Right lobe of liver (tissue), 6 donors: ENCODE data around the gene PPP1CB. TPM values are rescaled to one million over a fixed set of nuclear protein-coding genes. Genes with fewer than 3 reads are reported as not detected.

Experiments used
- ATAC-seq, 4 donors: fragments of 200-7000 bp; cut with Tn5 transposase; one replicate each; pipeline ENCODE4 v1.9.1; 2020; ENCODE audit warnings: mild to moderate bottlenecking in 4 of 4, moderate library complexity in 4 of 4
- DNase-seq, 3 donors: peaks; one replicate each; pipeline ENCODE4 v3.0.0-alpha.2; 2020
- H3K27ac ChIP-seq, 3 donors: fragments of 200-600 bp; one replicate each; pipeline ENCODE4 v1.8.0; 2022
- H3K27me3 ChIP-seq, 2 donors: fragments of 200-600 bp; one replicate each; pipeline ENCODE4 v1.8.0; 2022
- H3K36me3 ChIP-seq, 4 donors: fragments of 200-600 bp; sonication (generic) in 1 of 4; one replicate each; pipeline versions ENCODE4 v1.5.1 to v1.8.0; 2017 to 2022; ENCODE audit warnings: control low read depth in 1 of 4
- H3K4me1 ChIP-seq, 4 donors: fragments of 200-600 bp; sonication (generic) in 1 of 4; one replicate each; pipeline versions ENCODE4 v1.5.1 to v1.8.0; 2017 to 2022; ENCODE audit warnings: control low read depth in 1 of 4
- H3K4me3 ChIP-seq, 3 donors: fragments of 200-600 bp; one replicate each; pipeline ENCODE4 v1.8.0; 2022
- H3K9me3 ChIP-seq, 4 donors: fragments of 200-600 bp; sonication (generic) in 1 of 4; one replicate each; pipeline versions ENCODE4 v1.5.1 to v1.8.0; 2017 to 2022; ENCODE audit warnings: control low read depth in 1 of 4
- POLR2A ChIP-seq: fragments of 450-650 bp; IDR thresholded peaks from one replicate; pipeline ENCODE4 v1.6.1; 2017; ENCODE audit warnings: antibody characterized with exemption, mild to moderate bottlenecking
- WGBS: methylation state at CpG from one replicate; pipeline ENCODE4 v1.1.6; 2018; ENCODE audit warnings: low coverage, low lambda C conversion rate; ENCODE audit not compliant: insufficient coverage; ENCODE audit errors: missing lambda C conversion rate; 5-methylcytosine and 5-hydroxymethylcytosine counted together
- intact Hi-C, 2 donors: fragments of 100-400 bp; cut with DNase I; formaldehyde crosslinking; loops; one replicate each; pipeline versions ENCODE4 v1.11.2 to v1.14.1; 2022
- total RNA-seq, 6 experiments: library from RNA; depleted of rRNA in 2 of 6; stranded (reverse); fragments of >200 nt in 2 of 6; fragmentation: NEBNext Ultra II Directional in 3 of 6; extraction: Animal tissue kit (Norgen Biotek cat#: 25700) in 3 of 6; gene quantifications; one replicate each; pipeline versions ENCODE4 v1.1.0 to v1.2.4, GENCODE V29; 2016 to 2023
- TF ChIP-seq, protein P1 (sequence below), 4 donors: fragments of 200-600 bp in 3 of 4; fragments of 450-650 bp in 1 of 4; IDR thresholded peaks; one replicate each; pipeline versions ENCODE4 v1.5.1 to v1.8.0; 2016 to 2022; ENCODE audit warnings: antibody characterized with exemption in 4 of 4, mild to moderate bottlenecking in 2 of 4
- donor health status: DM: no; HTN: yes; CAD: no.
- donor health status: DM: no; HTN: no; CAD: no.
- donor health status: DM: no; HTN: no; CAD: no.
- donor health status: DM: no; HTN: yes; CAD: no.
- donor health status: DM: no; HTN: yes; CAD: no.

The PPP1CB gene
- total RNA-seq, 6 experiments from 2014 or later = 55.7 to 86.3 (median 71.4) TPM

DNA sequence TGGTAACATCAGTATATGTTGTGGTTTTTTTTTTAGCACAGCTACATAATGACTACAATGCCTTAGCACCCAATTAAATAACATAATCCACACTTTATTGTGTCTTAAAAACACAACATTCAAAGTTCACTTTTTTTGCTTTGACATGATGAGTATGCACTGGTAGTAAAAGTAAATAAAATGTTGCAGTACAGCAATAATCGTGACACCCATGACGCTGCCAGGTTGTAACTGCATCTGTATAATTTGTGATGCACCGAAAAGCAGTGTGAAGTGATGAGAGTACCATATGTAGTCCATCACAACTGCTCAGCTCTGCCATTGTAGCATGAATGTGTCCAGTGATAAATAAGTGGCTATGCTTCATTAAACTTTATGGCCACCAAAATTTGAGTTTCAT is 15.7 kb downstream of the PPP1CB start:
- no peak for ATAC-seq
- WGBS = 34% methylated on average over 3 of the region's 3 CpGs
- no peak overlapping the region for H3K27ac ChIP-seq
- TF ChIP-seq, protein P1, sequence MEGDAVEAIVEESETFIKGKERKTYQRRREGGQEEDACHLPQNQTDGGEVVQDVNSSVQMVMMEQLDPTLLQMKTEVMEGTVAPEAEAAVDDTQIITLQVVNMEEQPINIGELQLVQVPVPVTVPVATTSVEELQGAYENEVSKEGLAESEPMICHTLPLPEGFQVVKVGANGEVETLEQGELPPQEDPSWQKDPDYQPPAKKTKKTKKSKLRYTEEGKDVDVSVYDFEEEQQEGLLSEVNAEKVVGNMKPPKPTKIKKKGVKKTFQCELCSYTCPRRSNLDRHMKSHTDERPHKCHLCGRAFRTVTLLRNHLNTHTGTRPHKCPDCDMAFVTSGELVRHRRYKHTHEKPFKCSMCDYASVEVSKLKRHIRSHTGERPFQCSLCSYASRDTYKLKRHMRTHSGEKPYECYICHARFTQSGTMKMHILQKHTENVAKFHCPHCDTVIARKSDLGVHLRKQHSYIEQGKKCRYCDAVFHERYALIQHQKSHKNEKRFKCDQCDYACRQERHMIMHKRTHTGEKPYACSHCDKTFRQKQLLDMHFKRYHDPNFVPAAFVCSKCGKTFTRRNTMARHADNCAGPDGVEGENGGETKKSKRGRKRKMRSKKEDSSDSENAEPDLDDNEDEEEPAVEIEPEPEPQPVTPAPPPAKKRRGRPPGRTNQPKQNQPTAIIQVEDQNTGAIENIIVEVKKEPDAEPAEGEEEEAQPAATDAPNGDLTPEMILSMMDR (IDR thresholded peaks at IDR 0.05) = no peak
- no peak for TF ChIP-seq POLR2A
- DNase-seq = no peak
- H3K36me3 ChIP-seq = no peaks in the 10 kb centered on the region
- H3K27me3 ChIP-seq = no peaks in the 10 kb centered on the region
- H3K4me3 ChIP-seq = no peak overlapping the region
- H3K4me1 ChIP-seq = peaks cover 0 to 26% (median 7%) of the 10 kb centered on the region in 4 donors
- intact Hi-C loops = no loop called here
- H3K9me3 ChIP-seq = no peaks in the 10 kb centered on the region

DNA sequence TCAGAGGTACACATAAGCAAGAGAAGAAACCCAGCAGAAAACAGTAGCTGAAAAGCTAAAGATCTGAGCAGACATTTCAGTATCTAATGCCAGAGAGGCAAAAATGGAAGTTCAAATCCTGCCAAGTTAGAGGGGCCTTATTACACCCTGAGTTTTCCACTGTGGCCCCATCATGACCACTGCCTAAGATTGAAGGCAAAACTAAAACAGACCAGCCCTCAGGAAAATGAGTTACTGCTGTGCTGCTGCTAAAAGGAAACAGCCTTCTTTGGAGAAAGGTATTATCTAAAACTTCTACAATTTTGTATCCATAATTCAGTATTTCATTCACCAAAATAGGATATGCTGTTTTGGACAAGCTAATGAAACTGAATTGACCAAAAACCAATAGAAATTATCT is 16.8 kb downstream of the PPP1CB start:
- ATAC-seq (no peak), DNase-seq (no peak)
- Histone ChIP-seq H3K27ac (no peak overlapping the region), H3K4me3 (no peak overlapping the region), H3K9me3 (no peaks in the 10 kb centered on the region), H3K4me1 (peaks cover 0 to 17% (median 6%) of the 10 kb centered on the region in 4 donors), H3K36me3 (no peaks in the 10 kb centered on the region), H3K27me3 (no peaks in the 10 kb centered on the region)
- TF ChIP-seq, protein P1 (IDR thresholded peaks at IDR 0.05) = no peak
- TF ChIP-seq POLR2A = no peak
- intact Hi-C loops = no loop called here

DNA sequence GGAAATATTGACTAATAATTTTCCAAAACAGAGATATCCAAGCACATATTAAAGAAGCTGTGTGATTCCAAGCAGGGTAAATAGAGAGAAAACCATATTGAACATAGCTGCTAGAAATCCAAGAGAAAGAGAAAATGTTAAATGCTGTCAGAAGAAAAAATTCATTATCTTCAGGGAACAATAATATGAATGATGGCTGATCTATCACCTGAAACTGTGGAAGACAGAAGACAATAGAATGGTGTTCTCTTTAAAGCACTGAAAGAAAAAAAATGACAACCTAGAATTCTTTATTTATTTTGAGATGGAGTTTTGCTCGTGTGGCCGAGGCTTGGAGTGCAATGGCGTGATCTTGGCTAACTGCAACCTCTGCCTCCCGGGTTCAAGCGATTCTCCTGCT is 17.3 kb downstream of the PPP1CB start:
- intact Hi-C loops = no loop called here
- DNase-seq = no peak
- ATAC-seq = no peak
- Histone ChIP-seq H3K27me3 (no peaks in the 10 kb centered on the region), H3K27ac (no peak overlapping the region), H3K36me3 (no peaks in the 10 kb centered on the region), H3K9me3 (no peaks in the 10 kb centered on the region), H3K4me3 (no peak overlapping the region), H3K4me1 (peaks cover 0 to 17% (median 6%) of the 10 kb centered on the region in 4 donors)
- WGBS = 100% methylated on average over 2 of the region's 5 CpGs
- TF ChIP-seq, protein P1 (IDR thresholded peaks at IDR 0.05) = no peak
- TF ChIP-seq POLR2A = no peak

DNA sequence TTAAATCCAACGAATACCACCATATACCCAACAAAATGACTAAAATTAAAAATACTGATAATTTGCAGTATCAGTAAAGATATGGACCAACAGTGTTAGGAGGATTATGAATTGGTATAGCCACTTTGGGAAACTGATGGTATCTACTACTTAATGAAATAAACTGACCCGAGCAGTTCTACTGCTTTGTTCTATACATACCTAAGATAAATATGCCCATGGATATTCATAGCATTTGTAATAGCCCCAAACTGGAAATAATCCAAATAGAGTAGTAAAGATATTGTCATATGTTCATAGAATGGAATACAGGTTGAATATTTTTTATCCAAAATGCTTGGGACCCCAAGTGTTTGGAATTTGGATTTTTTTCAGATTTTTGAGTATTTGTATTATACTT is 20.7 kb downstream of the PPP1CB start:
- intact Hi-C loops = no loop called here
- Histone ChIP-seq H3K4me1 (peaks cover 0 to 13% (median 2%) of the 10 kb centered on the region in 4 donors), H3K27ac (no peak overlapping the region), H3K36me3 (peaks cover 0 to under 1% (median 0%) of the 10 kb centered on the region in 4 donors), H3K4me3 (no peak overlapping the region), H3K9me3 (no peaks in the 10 kb centered on the region), H3K27me3 (no peaks in the 10 kb centered on the region)
- DNase-seq = no peak
- TF ChIP-seq POLR2A = no peak
- TF ChIP-seq, protein P1 (IDR thresholded peaks at IDR 0.05) = no peak
- ATAC-seq = no peak
- WGBS = 88% methylated on average over 2 of the region's 2 CpGs

GRCh38 chr2:28776471-28776870 is 24.8 kb downstream of the PPP1CB start:
- 77% methylated on average over 4 of the region's 6 CpGs for WGBS
- intact Hi-C loops = no loop called here
- H3K4me3 ChIP-seq = no peak overlapping the region
- no peak overlapping the region for H3K27ac ChIP-seq
- H3K4me1 ChIP-seq = no peaks in the 10 kb centered on the region
- no peak for ATAC-seq
- H3K9me3 ChIP-seq = no peaks in the 10 kb centered on the region
- H3K36me3 ChIP-seq = peaks cover 0 to 35% (median 12%) of the 10 kb centered on the region in 4 donors
- no peaks in the 10 kb centered on the region for H3K27me3 ChIP-seq
- TF ChIP-seq POLR2A = no peak
- TF ChIP-seq, protein P1 (IDR thresholded peaks at IDR 0.05) = no peak
- no peak for DNase-seq
